ENCODE results near the gene FBXL17. TPM values are rescaled to one million over a fixed set of nuclear protein-coding genes. Genes with fewer than 3 reads are reported as not detected.

The FBXL17 gene
- total and polyA plus RNA-seq, 2 of the 13 experiments (the other 11 are each of a cell fraction or from before 2014, with no cell fraction given) = 3.0 to 7.9 TPM

DNA sequence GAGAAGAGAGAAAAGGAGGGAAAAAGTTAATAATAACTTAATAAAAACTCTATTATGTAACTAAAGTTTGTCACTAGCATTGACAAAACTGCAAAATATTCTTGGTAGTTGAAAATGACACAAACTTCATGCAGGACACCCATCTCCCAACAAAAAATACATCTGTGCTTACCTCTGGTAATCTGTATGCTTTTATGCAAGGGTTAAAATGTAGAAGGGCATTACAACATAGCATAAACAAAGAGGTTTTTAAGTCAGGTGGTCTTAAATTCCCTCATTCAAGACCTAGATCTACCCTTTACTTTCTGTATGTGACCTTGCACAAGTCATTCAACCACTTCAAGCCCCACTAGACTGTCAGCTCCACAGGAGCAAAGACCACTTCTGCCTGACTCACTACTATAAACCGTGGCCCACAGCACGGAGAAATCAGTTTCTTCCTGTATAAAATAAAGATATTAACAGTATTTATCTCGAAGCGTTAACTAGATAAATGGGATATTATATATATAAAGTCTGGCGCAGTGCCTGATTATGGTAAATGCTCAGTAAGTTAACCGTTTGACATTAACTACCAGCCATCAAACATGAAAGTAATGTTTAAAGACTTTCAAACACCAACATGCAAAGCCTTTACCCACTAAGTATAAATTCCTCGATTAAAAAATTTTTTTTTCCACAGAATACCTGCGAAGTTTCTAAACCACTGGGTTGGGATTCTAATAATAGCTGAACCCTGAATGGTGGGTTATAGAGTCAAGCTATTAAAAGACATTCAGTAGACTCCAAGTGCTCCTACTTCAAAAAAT is 2.0 kb downstream of the FBXL17 start (continued):
- TF ChIP-seq ZNF710 (CRISPR knock-in tag; IDR thresholded peaks at IDR 0.05; ENCODE audit: borderline replicate concordance) (no peak), HMGA1 (CRISPR knock-in tag; conservative IDR thresholded peaks at IDR 0.05) (no peak), KLF15 (CRISPR knock-in tag; IDR thresholded peaks at IDR 0.05; ENCODE audit: borderline replicate concordance) (no peak), ZNF138 (CRISPR knock-in tag; IDR thresholded peaks at IDR 0.05; ENCODE audit: low read depth) (no peak), ZNF720 (CRISPR knock-in tag; IDR thresholded peaks at IDR 0.05) (no peak), ZNF644 (CRISPR knock-in tag; IDR thresholded peaks at IDR 0.05; ENCODE audit: low read depth) (no peak), HNF4A (CRISPR knock-in tag; IDR thresholded peaks at IDR 0.05) (peak; percentile 40; the same call in 1 of the 2 replicates), NFIB (CRISPR knock-in tag; IDR thresholded peaks at IDR 0.05; ENCODE audit: borderline replicate concordance) (no peak), JUNB (CRISPR knock-in tag; IDR thresholded peaks at IDR 0.05; ENCODE audit: borderline replicate concordance) (no peak), GPN1 (CRISPR knock-in tag; IDR thresholded peaks at IDR 0.05; ENCODE audit: borderline replicate concordance) (no peak), RELA (CRISPR knock-in tag; IDR thresholded peaks at IDR 0.05) (no peak), PAWR (CRISPR knock-in tag; IDR thresholded peaks at IDR 0.05; ENCODE audit: borderline replicate concordance) (no peak), KLF11 (CRISPR knock-in tag; IDR thresholded peaks at IDR 0.05) (no peak), ZNF652 (CRISPR knock-in tag; IDR thresholded peaks at IDR 0.05; ENCODE audit: borderline replicate concordance, low read depth) (peak; percentile 84), SNAPC2 (CRISPR knock-in tag; IDR thresholded peaks at IDR 0.05) (no peak), ZFP37 (CRISPR knock-in tag; IDR thresholded peaks at IDR 0.05; ENCODE audit: borderline replicate concordance) (no peak), ELF3 (CRISPR knock-in tag; IDR thresholded peaks at IDR 0.05) (0 out of 2 replicates have a peak, but pooled peaks have one; percentile 15), ESRRA (CRISPR knock-in tag; IDR thresholded peaks at IDR 0.05; ENCODE audit: low read depth) (no peak), ARNTL (CRISPR knock-in tag; IDR thresholded peaks at IDR 0.05) (no peak), KLF9 (CRISPR knock-in tag; IDR thresholded peaks at IDR 0.05; ENCODE audit: low read depth) (no peak), FOXM1 (CRISPR knock-in tag; IDR thresholded peaks at IDR 0.05) (no peak), ZSCAN30 (CRISPR knock-in tag; IDR thresholded peaks at IDR 0.05) (no peak), MTF1 (CRISPR knock-in tag; IDR thresholded peaks at IDR 0.05) (no peak)
- TF ChIP-seq, protein P1, sequence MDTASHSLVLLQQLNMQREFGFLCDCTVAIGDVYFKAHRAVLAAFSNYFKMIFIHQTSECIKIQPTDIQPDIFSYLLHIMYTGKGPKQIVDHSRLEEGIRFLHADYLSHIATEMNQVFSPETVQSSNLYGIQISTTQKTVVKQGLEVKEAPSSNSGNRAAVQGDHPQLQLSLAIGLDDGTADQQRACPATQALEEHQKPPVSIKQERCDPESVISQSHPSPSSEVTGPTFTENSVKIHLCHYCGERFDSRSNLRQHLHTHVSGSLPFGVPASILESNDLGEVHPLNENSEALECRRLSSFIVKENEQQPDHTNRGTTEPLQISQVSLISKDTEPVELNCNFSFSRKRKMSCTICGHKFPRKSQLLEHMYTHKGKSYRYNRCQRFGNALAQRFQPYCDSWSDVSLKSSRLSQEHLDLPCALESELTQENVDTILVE (CRISPR knock-in tag; IDR thresholded peaks at IDR 0.05) = no peak
- TF ChIP-seq, protein P2, sequence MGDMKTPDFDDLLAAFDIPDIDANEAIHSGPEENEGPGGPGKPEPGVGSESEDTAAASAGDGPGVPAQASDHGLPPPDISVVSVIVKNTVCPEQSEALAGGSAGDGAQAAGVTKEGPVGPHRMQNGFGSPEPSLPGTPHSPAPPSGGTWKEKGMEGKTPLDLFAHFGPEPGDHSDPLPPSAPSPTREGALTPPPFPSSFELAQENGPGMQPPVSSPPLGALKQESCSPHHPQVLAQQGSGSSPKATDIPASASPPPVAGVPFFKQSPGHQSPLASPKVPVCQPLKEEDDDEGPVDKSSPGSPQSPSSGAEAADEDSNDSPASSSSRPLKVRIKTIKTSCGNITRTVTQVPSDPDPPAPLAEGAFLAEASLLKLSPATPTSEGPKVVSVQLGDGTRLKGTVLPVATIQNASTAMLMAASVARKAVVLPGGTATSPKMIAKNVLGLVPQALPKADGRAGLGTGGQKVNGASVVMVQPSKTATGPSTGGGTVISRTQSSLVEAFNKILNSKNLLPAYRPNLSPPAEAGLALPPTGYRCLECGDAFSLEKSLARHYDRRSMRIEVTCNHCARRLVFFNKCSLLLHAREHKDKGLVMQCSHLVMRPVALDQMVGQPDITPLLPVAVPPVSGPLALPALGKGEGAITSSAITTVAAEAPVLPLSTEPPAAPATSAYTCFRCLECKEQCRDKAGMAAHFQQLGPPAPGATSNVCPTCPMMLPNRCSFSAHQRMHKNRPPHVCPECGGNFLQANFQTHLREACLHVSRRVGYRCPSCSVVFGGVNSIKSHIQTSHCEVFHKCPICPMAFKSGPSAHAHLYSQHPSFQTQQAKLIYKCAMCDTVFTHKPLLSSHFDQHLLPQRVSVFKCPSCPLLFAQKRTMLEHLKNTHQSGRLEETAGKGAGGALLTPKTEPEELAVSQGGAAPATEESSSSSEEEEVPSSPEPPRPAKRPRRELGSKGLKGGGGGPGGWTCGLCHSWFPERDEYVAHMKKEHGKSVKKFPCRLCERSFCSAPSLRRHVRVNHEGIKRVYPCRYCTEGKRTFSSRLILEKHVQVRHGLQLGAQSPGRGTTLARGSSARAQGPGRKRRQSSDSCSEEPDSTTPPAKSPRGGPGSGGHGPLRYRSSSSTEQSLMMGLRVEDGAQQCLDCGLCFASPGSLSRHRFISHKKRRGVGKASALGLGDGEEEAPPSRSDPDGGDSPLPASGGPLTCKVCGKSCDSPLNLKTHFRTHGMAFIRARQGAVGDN (CRISPR knock-in tag; IDR thresholded peaks at IDR 0.05) = no peak
